GM19455 (cell line): ENCODE results near the gene USH2A.
"Not testable (repeated sequence)": the region's sequence is repeated elsewhere in the genome, so short reads cannot be mapped to it uniquely, and the experiment has no call there.

Source experiments
- ATAC-seq: cut with Tn5 transposase; IDR thresholded peaks from one replicate; pipeline ENCODE4 v1.9.1; 2021; ENCODE audit not compliant: unreplicated experiment

The USH2A gene

DNA sequence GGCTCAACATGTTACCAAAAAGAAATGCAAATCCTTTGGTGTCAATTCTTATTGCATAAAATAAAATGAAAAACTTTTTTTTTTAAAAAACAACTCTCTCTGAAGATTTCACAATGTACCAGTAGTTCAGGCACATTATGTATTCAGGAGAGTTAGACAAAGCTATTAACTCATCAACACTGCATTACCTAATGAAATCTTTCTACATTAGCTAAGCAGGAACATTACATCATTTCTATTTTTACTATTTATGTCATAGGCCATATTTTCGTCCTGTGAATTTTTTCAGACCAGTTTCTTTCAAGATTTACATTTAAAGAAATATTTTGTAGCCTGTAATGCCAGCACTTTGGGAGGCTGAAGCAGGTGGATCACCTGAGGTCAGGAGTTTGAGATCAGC, 366.2 kb downstream of the USH2A start:
- no peak for ATAC-seq

DNA sequence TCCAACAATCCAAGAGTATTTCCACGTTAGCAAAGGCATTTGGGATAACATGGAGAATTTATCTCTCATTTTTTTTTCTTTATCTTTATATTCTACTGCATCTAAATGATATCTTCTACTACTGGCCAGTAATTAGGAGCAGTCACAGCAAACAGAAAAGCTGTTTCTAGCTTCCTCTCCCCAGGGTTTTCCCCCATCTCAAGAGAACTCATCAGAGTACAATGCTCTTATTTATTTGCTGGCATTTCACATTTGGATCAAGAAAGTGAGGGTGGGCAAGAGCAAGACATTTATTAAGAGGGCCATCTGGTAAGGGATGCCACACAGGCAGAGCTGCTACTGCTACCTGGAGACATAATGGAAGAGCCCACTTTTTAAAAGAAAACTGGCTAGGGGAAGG, 368.2 kb downstream of the USH2A start:
- ATAC-seq = no peak

GRCh38 chr1:216054600-216054999, 368.6 kb downstream of the USH2A start:
- ATAC-seq = no peak

DNA sequence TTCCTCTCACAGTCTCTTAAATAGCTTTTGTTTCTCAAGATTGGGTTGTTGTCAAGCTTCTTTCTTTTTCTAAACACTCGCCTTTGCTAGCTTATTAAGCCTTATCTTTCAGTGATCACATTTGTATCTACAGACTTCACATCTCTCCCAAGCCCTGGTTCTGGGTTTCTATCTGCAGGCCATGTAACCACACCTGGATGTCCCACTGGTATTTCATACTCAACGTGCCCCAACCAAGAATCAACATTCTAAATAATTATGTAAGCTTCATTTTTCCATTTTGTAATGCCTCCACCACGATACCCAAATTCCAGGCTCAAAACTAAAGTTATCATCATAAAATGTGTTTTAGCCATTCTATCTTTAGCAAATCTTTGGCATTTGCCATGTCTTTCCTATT, 372.2 kb downstream of the USH2A start:
- no peak for ATAC-seq

GRCh38 chr1:216049741-216050430, 373.4 kb downstream of the USH2A start:
- no peak for ATAC-seq

DNA sequence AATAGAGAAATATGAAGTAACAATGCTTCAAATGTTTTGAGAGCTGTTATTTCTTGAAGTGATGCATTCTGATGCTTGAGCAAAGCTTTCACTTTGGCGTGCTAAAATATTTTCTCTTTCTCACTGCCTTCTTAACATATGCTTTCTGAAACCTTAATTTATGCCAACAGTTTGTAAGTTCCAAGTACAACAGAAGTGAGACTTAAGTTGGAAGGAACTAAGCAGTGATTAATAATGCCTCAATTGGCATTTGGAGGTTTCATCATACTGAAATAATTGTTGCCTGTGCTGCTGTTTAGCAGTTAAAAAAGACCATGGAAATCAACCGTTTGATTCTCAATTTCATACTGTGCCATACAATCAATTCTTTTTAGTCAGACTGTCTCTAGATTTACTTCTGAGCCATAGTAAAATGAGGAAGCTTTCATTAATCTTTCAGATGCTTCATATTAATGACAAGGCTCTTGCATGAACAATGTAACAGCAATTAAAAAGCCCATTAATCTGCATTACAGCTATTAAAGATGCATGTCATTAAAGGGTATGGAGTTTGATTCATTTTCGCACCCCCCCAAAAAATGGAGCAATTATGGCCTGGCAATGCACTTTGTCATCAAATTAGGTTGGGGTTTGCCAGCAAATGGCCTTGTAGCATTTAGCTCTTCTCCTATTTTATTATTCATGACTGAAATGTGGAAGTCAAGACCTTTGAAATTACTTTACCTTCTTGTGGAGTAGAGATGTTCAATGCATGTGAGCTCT, 375.3 kb downstream of the USH2A start:
- ATAC-seq = no peak

GRCh38 chr1:216046336-216046735, 376.9 kb downstream of the USH2A start:
- no peak for ATAC-seq

DNA sequence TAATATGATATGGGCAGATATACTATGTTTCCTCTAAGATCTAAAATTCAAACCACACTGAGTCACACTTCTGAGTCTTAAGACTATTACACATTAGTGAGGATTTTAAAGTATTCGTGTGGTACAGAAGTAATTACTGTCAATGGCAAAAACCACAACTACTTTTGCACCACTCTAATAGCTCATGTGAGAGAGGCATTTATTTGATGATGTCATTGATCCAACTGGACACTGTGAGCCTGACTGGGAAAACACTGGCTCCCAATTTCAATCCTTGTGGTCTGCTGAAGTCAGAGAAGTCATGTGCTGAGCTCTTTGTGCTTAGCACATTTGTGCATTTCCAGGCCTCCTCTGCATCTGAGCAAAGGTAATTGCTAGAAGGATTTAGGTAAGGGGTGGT, 377.8 kb downstream of the USH2A start:
- ATAC-seq = no peak

DNA sequence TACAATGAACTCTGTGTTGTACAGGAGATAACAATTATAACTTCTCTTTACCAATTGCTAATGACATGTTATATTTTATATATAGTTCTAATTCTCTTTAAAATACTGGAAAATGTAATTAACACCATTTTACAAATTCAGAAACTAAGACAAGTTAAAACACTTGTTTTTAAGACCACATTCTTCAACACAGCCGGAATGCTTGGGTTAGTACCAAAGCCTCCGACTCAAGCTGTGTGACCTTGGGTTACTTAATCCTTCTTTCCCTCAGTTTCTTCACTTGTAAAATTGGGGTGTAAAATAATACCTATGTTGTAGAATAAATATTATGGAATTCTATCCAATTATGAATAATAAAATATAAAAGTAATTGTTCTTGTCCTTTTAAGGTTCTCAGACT, 378.7 kb downstream of the USH2A start:
- no peak for ATAC-seq

DNA sequence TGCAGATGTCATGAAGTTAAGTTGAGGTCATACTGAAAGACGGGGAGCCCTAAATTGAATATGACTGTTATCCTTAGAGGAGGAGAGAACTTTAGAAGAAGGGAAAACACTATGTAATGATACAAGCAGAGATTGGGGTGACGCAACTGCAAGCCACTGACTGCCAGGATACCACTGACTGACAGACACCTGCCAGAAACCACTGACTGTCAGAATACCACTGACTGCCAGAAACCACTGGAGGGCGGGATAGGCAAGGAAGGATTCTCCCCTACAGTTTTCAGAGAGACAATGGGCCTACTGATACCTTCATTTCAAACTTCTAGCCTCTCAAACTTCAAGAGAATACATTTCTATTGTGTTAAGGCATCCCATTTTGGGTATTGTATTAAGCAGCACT, 388.7 kb downstream of the USH2A start:
- ATAC-seq = no peak

DNA sequence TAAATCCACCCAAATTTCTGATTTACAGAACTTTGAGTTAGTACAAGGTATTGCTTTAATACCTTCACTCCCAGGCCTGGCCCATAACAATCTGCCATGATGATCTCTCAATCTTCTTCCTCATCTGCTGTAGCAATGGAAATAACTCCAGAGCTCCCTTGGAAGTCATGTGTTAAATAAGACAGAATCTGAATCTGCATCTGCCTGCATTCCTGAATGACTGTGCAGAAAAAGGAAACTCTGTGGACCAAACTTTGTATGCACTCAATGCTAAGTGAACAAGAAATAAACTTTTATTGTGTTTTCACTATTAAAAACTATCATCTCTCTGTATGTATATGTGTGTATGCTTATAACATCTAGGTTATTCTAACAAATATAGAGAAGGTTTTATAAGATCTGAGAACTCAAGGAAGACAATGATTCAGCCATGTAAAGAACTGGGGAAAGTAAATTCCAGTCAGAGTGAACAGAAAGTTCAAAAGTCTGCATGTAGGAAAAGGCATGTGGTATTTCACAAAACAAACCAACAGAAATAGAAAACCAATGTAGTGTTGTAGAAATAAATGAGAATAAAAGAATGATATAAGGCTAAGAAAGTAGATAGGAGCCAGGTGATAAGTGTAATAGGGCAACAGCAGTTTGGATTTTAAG, 390.2 kb downstream of the USH2A start:
- no peak for ATAC-seq

GRCh38 chr1:216032284-216032683, 391.0 kb downstream of the USH2A start:
- no peak for ATAC-seq

- no peak for ATAC-seq
Measured at GRCh38 chr1:216028631-216029030, 394.6 kb downstream of the USH2A start.

- ATAC-seq = no peak
Measured at GRCh38 chr1:216024546-216024945, 398.7 kb downstream of the USH2A start.

GRCh38 chr1:216020743-216021345, 402.4 kb downstream of the USH2A start:
- no peak for ATAC-seq

DNA sequence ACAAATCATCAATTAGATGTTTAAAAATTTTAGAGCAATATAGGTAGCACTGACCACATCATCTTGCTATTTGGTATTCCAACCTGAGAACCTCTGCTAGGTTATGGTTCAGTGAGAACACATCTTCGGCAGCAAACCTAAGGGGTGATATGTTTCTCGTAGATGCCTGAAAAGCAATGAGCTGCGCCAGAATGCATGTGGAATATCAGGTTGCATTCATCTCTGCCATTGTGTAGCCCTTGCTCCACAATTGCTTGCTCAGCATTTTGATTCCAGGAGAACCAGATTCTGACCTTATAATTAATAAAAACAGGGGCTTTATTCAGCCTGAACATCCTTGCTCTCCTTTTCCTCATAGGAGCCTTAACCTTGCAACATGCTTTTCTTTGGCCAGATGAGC, 408.1 kb downstream of the USH2A start:
- no peak for ATAC-seq

DNA sequence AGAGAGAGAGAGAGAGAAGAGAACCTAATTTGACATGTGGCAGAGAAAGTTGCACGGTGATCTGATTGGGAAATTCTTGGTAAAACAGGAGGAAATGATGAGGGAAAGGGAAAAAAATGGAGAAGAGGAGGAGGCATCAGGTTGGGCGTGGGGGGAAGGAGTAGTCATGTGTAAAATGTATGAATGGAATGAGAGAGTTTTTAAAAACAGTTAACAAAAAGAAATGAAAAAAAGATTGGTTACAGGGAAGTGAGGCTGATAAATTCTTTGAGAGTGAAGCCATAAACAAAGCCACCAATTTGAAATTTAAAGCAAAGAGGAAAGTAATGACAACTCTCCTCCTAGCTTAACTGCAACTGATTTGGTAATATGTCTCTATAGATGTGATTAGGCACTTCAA, 409.2 kb downstream of the USH2A start:
- ATAC-seq = no peak

- ATAC-seq = not testable (repeated sequence)
Measured at GRCh38 chr1:216009456-216009855, 413.8 kb downstream of the USH2A start.

DNA sequence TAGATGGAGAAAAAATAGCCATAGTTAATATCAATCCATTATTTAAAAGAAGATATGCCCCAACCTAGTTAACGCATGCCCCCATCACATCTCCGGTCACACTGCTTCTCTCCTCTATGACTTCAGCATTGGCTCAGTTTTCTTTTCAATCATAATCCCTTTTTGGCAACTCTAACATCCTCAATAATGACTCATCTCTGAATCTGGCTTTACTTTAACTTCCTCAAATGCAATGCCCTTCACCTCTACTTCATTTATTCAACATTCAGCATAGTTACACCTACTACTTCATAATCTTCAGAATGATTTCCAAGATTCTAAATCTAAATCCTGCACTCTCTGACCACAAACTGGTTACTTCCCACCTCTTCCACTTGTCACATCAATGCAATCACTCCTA, 417.3 kb downstream of the USH2A start:
- peak; percentile 96 for ATAC-seq

DNA sequence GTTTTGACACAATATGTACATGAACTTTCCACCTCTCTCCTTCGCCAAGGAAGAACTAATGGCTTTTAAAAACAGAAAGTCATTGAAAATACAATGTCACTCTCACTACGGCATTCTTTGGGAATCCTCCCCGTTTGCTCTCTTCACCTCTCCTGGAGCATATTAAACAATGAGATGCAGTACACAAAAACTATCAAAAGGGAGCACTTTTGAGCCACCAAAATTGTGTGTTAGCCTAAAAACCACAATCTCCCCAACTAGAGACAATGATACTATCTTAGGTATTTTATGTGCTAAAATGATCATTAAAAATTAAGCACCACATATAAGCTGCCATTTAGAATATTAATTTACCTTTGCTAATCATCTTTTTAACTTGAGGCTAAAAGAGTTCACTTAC, 430.6 kb downstream of the USH2A start:
- ATAC-seq = no peak

DNA sequence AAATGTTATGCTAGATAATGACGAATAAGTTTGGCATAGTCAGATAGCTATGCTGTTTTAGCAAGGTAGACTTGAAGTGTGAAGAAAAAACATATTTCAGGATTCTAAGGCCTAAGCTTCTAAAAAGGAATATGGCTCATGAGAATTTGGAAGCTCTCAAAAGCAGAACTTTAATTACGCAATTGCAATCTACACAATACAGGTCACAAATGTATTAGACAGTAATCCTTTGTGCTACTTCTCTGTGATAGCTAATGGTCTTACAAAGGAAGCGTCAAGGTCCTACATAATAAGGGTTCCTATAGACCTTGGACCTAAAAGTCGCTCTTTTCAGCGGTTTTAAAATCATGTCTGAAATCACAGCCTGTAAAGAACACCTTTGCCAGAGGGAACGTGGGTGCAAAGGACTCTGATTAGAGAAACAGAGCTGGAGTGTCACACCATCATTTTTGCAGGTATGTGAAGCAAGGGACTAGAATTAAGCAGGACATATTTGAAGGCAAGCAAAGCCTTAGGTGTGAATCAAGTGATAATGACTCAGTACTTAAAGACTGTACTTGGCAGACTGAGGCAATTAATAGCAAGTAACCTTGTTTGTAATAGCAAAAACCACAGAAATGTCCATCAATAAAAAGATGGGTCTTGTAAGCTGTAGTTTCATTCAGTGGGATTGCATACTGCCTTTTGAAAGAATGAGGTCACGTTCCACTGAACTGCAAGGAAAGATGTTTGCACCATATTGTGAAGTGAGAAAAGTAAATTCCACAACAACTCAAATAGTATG, 436.0 kb downstream of the USH2A start:
- no peak for ATAC-seq
